ENCODE results near the gene NAGPA. TPM values are rescaled to one million over a fixed set of nuclear protein-coding genes. Genes with fewer than 3 reads are reported as not detected.

Gene NAGPA
- polyA plus RNA-seq, 1 of the 3 experiments (the other 2 are of a cell fraction) = 16.5 TPM

DNA sequence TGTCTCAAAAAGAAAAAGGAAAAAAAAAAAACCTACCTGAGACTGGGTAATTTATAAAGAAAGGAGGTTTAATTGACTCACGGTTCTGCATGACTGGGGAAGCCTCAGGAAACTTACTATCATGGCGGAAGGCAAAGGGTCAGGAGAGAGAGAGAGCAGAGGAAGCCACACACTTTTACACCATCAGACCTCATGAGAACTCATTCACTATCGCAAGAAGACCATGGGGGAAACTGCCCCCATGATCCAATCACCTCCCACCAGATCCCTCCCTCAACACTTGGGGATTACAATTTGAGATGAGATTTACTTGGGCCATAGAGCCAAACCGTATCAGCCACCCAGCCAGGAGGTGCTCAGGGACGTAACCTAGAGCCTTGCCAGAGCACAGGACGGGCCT is 20.8 kb downstream of the NAGPA start:
- H4K20me1 ChIP-seq (ENCODE audit: insufficient read depth) = no peaks in the 10 kb centered on the region
- no peaks in the 10 kb centered on the region for H3F3A ChIP-seq (replicated peaks; ENCODE audit: insufficient read depth)
- H3K4me1 ChIP-seq (ENCODE audit: control insufficient read depth in 1 of 2, insufficient read depth in 2 of 2, low read depth in 1 of 2, low read length in 1 of 2) = no peaks in the 10 kb centered on the region
- no peak overlapping the region for H2AFZ ChIP-seq (ENCODE audit: low read depth)
- H3K9ac ChIP-seq = no peak overlapping the region
- TF ChIP-seq TEAD4 (IDR thresholded peaks at IDR 0.05; ENCODE audit: borderline replicate concordance, insufficient read depth) (no peak), YY1 (IDR thresholded peaks at IDR 0.05; ENCODE audit: low read depth) (no peak), EP300 (IDR thresholded peaks at IDR 0.05; ENCODE audit: borderline replicate concordance in 1 of 2, low read depth in 1 of 2, low read length in 1 of 2) (no peak)
- no peak overlapping the region for H3K4me3 ChIP-seq (ENCODE audit: low read depth in 2 of 2, low read length in 1 of 2)
- WGBS (ENCODE audit: low lambda C conversion rate) = 49% methylated on average over 6 of the region's 6 CpGs
- POLR2A ChIA-PET = no interaction called here
- no peaks in the 10 kb centered on the region for H3K36me3 ChIP-seq (replicated peaks in 1 of 2; ENCODE audit: control insufficient read depth in 1 of 2, insufficient read depth in 2 of 2, low read length in 1 of 2)
- CTCF ChIA-PET = no interaction called here
- no peaks in the 10 kb centered on the region for H3K9me3 ChIP-seq
- no peak for DNase-seq
- no peak overlapping the region for H3K27ac ChIP-seq (ENCODE audit: low read depth in 2 of 2, low read length in 1 of 2)
- H3K79me2 ChIP-seq (ENCODE audit: insufficient read depth) = no peaks in the 10 kb centered on the region
- no peaks in the 10 kb centered on the region for H3K9me2 ChIP-seq
- H3K4me2 ChIP-seq = no peak overlapping the region
- H3K27me3 ChIP-seq (ENCODE audit: insufficient read depth) = peaks cover 20% of the 10 kb centered on the region; the same call in 1 of the 2 replicates

DNA sequence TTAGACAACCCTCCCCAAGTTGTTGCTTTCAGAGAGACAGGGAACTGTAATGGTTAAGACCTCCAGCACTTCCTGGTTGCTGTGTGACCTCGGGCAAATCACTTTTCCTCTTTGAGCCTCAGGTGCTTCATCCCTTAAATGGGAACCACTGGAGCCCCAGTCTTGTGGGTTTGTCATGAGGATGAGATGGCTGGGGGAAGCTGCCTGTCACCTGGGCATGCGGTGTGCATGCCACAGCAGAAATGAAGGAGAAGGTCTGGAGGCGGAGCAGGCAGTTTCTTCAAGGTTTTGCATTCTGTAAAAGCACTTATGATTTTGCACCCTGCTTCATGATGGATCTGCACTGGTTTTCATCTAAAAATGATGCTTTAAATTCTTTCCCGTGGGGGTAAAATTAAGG is 22.1 kb downstream of the NAGPA start:
- Histone ChIP-seq H3K9me2 (no peaks in the 10 kb centered on the region), H3F3A (replicated peaks; ENCODE audit: insufficient read depth) (no peaks in the 10 kb centered on the region), H3K9me3 (no peaks in the 10 kb centered on the region), H3K36me3 (replicated peaks in 1 of 2; ENCODE audit: control insufficient read depth in 1 of 2, insufficient read depth in 2 of 2, low read length in 1 of 2) (no peaks in the 10 kb centered on the region), H3K4me1 (ENCODE audit: control insufficient read depth in 1 of 2, insufficient read depth in 2 of 2, low read depth in 1 of 2, low read length in 1 of 2) (no peaks in the 10 kb centered on the region), H3K27ac (ENCODE audit: low read depth in 2 of 2, low read length in 1 of 2) (no peak overlapping the region), H3K27me3 (ENCODE audit: insufficient read depth) (peaks cover 20% of the 10 kb centered on the region; the same call in 1 of the 2 replicates), H2AFZ (ENCODE audit: low read depth) (no peak overlapping the region), H4K20me1 (ENCODE audit: insufficient read depth) (no peaks in the 10 kb centered on the region), H3K4me2 (no peak overlapping the region), H3K9ac (no peak overlapping the region), H3K4me3 (ENCODE audit: low read depth in 2 of 2, low read length in 1 of 2) (no peak overlapping the region), H3K79me2 (ENCODE audit: insufficient read depth) (no peaks in the 10 kb centered on the region)
- ChIA-PET CTCF (interaction anchor here (1.0 to 2.1 kb wide), 3 partner anchors 13 to 81 kb away, joined by 4 to 7 read pairs (median 4); partner anchors contain the start of gene NAGPA), POLR2A (interaction anchor here (0.5 kb wide), 1 partner anchor 19 kb away, joined by 5 read pairs; no protein-coding TSS in a partner anchor)
- DNase-seq = no peak
- 37% methylated on average over 4 of the region's 4 CpGs for WGBS (ENCODE audit: low lambda C conversion rate)
- TF ChIP-seq TCF12 (IDR thresholded peaks at IDR 0.05) = no peak
- TF ChIP-seq, protein P1, sequence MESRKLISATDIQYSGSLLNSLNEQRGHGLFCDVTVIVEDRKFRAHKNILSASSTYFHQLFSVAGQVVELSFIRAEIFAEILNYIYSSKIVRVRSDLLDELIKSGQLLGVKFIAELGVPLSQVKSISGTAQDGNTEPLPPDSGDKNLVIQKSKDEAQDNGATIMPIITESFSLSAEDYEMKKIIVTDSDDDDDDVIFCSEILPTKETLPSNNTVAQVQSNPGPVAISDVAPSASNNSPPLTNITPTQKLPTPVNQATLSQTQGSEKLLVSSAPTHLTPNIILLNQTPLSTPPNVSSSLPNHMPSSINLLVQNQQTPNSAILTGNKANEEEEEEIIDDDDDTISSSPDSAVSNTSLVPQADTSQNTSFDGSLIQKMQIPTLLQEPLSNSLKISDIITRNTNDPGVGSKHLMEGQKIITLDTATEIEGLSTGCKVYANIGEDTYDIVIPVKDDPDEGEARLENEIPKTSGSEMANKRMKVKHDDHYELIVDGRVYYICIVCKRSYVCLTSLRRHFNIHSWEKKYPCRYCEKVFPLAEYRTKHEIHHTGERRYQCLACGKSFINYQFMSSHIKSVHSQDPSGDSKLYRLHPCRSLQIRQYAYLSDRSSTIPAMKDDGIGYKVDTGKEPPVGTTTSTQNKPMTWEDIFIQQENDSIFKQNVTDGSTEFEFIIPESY (IDR thresholded peaks at IDR 0.05; ENCODE audit: borderline replicate concordance, low read depth) = no peak
- no peak for TF ChIP-seq MEF2A (IDR thresholded peaks at IDR 0.05; ENCODE audit: borderline replicate concordance, low read depth)
- TF ChIP-seq EZH2phosphoT487 (IDR thresholded peaks at IDR 0.05; ENCODE audit: borderline replicate concordance, low read depth) = no peak
- TF ChIP-seq, protein P2, sequence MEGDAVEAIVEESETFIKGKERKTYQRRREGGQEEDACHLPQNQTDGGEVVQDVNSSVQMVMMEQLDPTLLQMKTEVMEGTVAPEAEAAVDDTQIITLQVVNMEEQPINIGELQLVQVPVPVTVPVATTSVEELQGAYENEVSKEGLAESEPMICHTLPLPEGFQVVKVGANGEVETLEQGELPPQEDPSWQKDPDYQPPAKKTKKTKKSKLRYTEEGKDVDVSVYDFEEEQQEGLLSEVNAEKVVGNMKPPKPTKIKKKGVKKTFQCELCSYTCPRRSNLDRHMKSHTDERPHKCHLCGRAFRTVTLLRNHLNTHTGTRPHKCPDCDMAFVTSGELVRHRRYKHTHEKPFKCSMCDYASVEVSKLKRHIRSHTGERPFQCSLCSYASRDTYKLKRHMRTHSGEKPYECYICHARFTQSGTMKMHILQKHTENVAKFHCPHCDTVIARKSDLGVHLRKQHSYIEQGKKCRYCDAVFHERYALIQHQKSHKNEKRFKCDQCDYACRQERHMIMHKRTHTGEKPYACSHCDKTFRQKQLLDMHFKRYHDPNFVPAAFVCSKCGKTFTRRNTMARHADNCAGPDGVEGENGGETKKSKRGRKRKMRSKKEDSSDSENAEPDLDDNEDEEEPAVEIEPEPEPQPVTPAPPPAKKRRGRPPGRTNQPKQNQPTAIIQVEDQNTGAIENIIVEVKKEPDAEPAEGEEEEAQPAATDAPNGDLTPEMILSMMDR (IDR thresholded peaks at IDR 0.05) = no peak
- TF ChIP-seq SIN3A (IDR thresholded peaks at IDR 0.05; ENCODE audit: borderline replicate concordance, low read depth, low read length) = no peak
- TF ChIP-seq RCOR1 (IDR thresholded peaks at IDR 0.05; ENCODE audit: low read length) = no peak
- no peak for TF ChIP-seq GATA2 (CRISPR knock-in tag; IDR thresholded peaks at IDR 0.05)
- TF ChIP-seq, protein P3, sequence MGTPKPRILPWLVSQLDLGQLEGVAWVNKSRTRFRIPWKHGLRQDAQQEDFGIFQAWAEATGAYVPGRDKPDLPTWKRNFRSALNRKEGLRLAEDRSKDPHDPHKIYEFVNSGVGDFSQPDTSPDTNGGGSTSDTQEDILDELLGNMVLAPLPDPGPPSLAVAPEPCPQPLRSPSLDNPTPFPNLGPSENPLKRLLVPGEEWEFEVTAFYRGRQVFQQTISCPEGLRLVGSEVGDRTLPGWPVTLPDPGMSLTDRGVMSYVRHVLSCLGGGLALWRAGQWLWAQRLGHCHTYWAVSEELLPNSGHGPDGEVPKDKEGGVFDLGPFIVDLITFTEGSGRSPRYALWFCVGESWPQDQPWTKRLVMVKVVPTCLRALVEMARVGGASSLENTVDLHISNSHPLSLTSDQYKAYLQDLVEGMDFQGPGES (IDR thresholded peaks at IDR 0.05; ENCODE audit: low read depth, low read length) = no peak
- TF ChIP-seq, protein P4, sequence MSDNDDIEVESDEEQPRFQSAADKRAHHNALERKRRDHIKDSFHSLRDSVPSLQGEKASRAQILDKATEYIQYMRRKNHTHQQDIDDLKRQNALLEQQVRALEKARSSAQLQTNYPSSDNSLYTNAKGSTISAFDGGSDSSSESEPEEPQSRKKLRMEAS (IDR thresholded peaks at IDR 0.05; ENCODE audit: low read depth) = no peak
- TF ChIP-seq TEAD4 (IDR thresholded peaks at IDR 0.05; ENCODE audit: borderline replicate concordance, insufficient read depth) = no peak
- no peak for TF ChIP-seq RXRA (IDR thresholded peaks at IDR 0.05; ENCODE audit: borderline replicate concordance, low read depth)
- no peak for TF ChIP-seq POLR2AphosphoS5 (IDR thresholded peaks at IDR 0.05; ENCODE audit: low read depth, low read length)
- no peak for TF ChIP-seq EP300 (IDR thresholded peaks at IDR 0.05; ENCODE audit: borderline replicate concordance in 1 of 2, low read depth in 1 of 2, low read length in 1 of 2)
- TF ChIP-seq, protein P5, sequence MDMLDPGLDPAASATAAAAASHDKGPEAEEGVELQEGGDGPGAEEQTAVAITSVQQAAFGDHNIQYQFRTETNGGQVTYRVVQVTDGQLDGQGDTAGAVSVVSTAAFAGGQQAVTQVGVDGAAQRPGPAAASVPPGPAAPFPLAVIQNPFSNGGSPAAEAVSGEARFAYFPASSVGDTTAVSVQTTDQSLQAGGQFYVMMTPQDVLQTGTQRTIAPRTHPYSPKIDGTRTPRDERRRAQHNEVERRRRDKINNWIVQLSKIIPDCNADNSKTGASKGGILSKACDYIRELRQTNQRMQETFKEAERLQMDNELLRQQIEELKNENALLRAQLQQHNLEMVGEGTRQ (IDR thresholded peaks at IDR 0.05; ENCODE audit: borderline replicate concordance, low read depth, low read length) = no peak
- no peak for TF ChIP-seq GABPA (IDR thresholded peaks at IDR 0.05; ENCODE audit: low read depth)

Measured in SK-N-SH (cell line).